IMR-90 (cell line): ENCODE data around the gene NPAS3. TPM values are rescaled to one million over a fixed set of nuclear protein-coding genes. Genes with fewer than 3 reads are reported as not detected.

Experiments used
- ATAC-seq: fragments of 200-7000 bp; cut with Tn5 transposase; 2 replicates; pipeline ENCODE4 v1.9.1; 2020; ENCODE audit warnings: low read depth, mild to moderate bottlenecking, moderate library complexity
- BruUV-seq: library from RNA; stranded (reverse); fragments of 400-500 nt; replicated peaks from 2 replicates; lab custom pipeline; 2021; lab: Mats Ljungman, UMichigan
- CTCF ChIA-PET: fragments of 300-600 bp; formaldehyde crosslinking; extraction: SDS; loops from one replicate; lab custom pipeline; 2021; ENCODE audit warnings: antibody characterized with exemption; lab: Yijun Ruan, JAX
- POLR2A ChIA-PET: fragments of 300-600 bp; sonication (Branson Sonifier 250); formaldehyde crosslinking; loops from one replicate; lab custom pipeline; 2022; ENCODE audit warnings: antibody characterized with exemption; ENCODE audit not compliant: unreplicated experiment; lab: Charles Lee
- DNase-seq: peaks from one replicate; pipeline ENCODE4 v3.0.0; 2013
- H2AFZ ChIP-seq: replicated peaks from 2 replicates; pipeline ENCODE3; 2013; ENCODE audit warnings: low read length, mild to moderate bottlenecking; ENCODE audit not compliant: poor library complexity
- H2AK5ac ChIP-seq: 2 replicates; pipeline ENCODE4 v1.6.1; 2013; ENCODE audit warnings: low read depth, low read length, inconsistent platforms
- H2AK9ac ChIP-seq: replicated peaks from 2 replicates; pipeline ENCODE3; 2013; ENCODE audit warnings: mild to moderate bottlenecking, low read depth, low read length, moderate library complexity; ENCODE audit not compliant: poor library complexity
- H2BK120ac ChIP-seq: 2 replicates; pipeline ENCODE4 v1.6.1; 2013; ENCODE audit warnings: low read depth, low read length, inconsistent platforms
- H2BK15ac ChIP-seq: 3 replicates; pipeline ENCODE4 v1.6.1; 2013; ENCODE audit warnings: low read depth, low read length, inconsistent platforms
- H2BK20ac ChIP-seq: 2 replicates; pipeline ENCODE4 v1.6.1; 2013; ENCODE audit warnings: low read depth, mild to moderate bottlenecking, inconsistent platforms, low read length, moderate library complexity
- H2BK5ac ChIP-seq: 2 replicates; pipeline ENCODE4 v1.6.1; 2013; ENCODE audit warnings: mild to moderate bottlenecking, low read depth, low read length, inconsistent platforms; ENCODE audit not compliant: poor library complexity, severe bottlenecking
- H3K14ac ChIP-seq: replicated peaks from 2 replicates; pipeline ENCODE4 v1.6.1; 2013; ENCODE audit warnings: low read depth, low read length, inconsistent platforms
- H3K18ac ChIP-seq: 2 replicates; pipeline ENCODE4 v1.6.1; 2013; ENCODE audit warnings: low read depth, low read length, control low read depth
- H3K23ac ChIP-seq: 2 replicates; pipeline ENCODE4 v1.6.1; 2013; ENCODE audit warnings: low read depth, low read length, inconsistent platforms
- H3K27ac ChIP-seq: 2 replicates; pipeline ENCODE4 v1.5.1; 2013; ENCODE audit warnings: mild to moderate bottlenecking, control low read depth, low read length; ENCODE audit not compliant: insufficient read depth
- H3K27me3 ChIP-seq: 2 replicates; pipeline ENCODE4 v1.6.1; 2013; ENCODE audit warnings: low read length; ENCODE audit not compliant: control insufficient read depth, insufficient read depth
- H3K36me3 ChIP-seq: 2 replicates; pipeline ENCODE4 v1.6.1; 2013; ENCODE audit warnings: low read length, mixed read lengths; ENCODE audit not compliant: control insufficient read depth, insufficient read depth
- H3K4ac ChIP-seq: 2 replicates; pipeline ENCODE4 v1.6.1; 2013; ENCODE audit warnings: low read depth, low read length, inconsistent platforms
- H3K4me1 ChIP-seq: 2 replicates; pipeline ENCODE4 v1.6.1; 2013; ENCODE audit warnings: low read length, mixed read lengths; ENCODE audit not compliant: control insufficient read depth, insufficient read depth
- H3K4me2 ChIP-seq: 2 replicates; pipeline ENCODE4 v1.6.1; 2013; ENCODE audit warnings: low read depth, mild to moderate bottlenecking, control low read depth, low read length, moderate library complexity
- H3K4me3 ChIP-seq: 2 replicates; pipeline ENCODE4 v1.5.1; 2013; ENCODE audit warnings: low read depth, mild to moderate bottlenecking, control low read depth, low read length, moderate library complexity; ENCODE audit not compliant: insufficient read depth
- H3K56ac ChIP-seq: 2 replicates; pipeline ENCODE4 v1.6.1; 2013; ENCODE audit warnings: low read length, inconsistent platforms; ENCODE audit not compliant: insufficient read depth; ENCODE audit errors: extremely low read depth
- H3K79me1 ChIP-seq, 2 experiments: 2 replicates each; pipeline ENCODE4 v1.6.1; 2013; ENCODE audit warnings: low read length in 2 of 2, inconsistent platforms in 1 of 2, low read depth in 1 of 2
- H3K9ac ChIP-seq: 2 replicates; pipeline ENCODE4 v1.6.1; 2013; ENCODE audit warnings: low read depth, low read length, control low read depth
- H3K9me1 ChIP-seq: 2 replicates; pipeline ENCODE4 v1.6.1; 2013; ENCODE audit warnings: low read length, inconsistent platforms; ENCODE audit not compliant: insufficient read depth
- H3K9me3 ChIP-seq: 2 replicates; pipeline ENCODE4 v1.6.1; 2013; ENCODE audit warnings: low read length; ENCODE audit not compliant: control insufficient read depth, insufficient read depth
- H4K20me1 ChIP-seq: 2 replicates; pipeline ENCODE4 v1.6.1; 2013; ENCODE audit warnings: low read length, inconsistent platforms; ENCODE audit not compliant: insufficient read depth
- H4K5ac ChIP-seq: 2 replicates; pipeline ENCODE4 v1.6.1; 2013; ENCODE audit warnings: mild to moderate bottlenecking, low read depth, low read length, control low read depth
- H4K8ac ChIP-seq, 2 experiments: 2 replicates each; pipeline ENCODE4 v1.6.1; 2013; ENCODE audit warnings: low read depth in 2 of 2, low read length in 2 of 2, control low read depth in 1 of 2, inconsistent platforms in 1 of 2
- H4K91ac ChIP-seq: 2 replicates; pipeline ENCODE4 v1.6.1; 2013; ENCODE audit warnings: low read depth, low read length, inconsistent platforms; ENCODE audit not compliant: insufficient read depth
- CTCF ChIP-seq: conservative IDR thresholded peaks from 2 replicates; pipeline ENCODE4 v1.5.1; 2012; ENCODE audit warnings: mild to moderate bottlenecking, low read depth, low read length, improper control_type of control experiment
- MAZ ChIP-seq: IDR thresholded peaks from 2 replicates; pipeline ENCODE4 v1.6.1; 2012; ENCODE audit warnings: low read depth, mild to moderate bottlenecking, low read length, improper control_type of control experiment, moderate library complexity, borderline replicate concordance
- RAD21 ChIP-seq: IDR thresholded peaks from 2 replicates; pipeline ENCODE4 v1.6.1; 2012; ENCODE audit warnings: low read length, improper control_type of control experiment
- RCOR1 ChIP-seq: IDR thresholded peaks from 2 replicates; pipeline ENCODE4 v1.6.1; 2012; ENCODE audit warnings: mild to moderate bottlenecking, low read length, improper control_type of control experiment; ENCODE audit not compliant: insufficient replicate concordance
- RFX5 ChIP-seq: IDR thresholded peaks from 2 replicates; pipeline ENCODE4 v1.8.0; 2012; ENCODE audit warnings: low read depth, mild to moderate bottlenecking, low read length, moderate library complexity
- WGBS, 2 experiments: methylation state at CpG; one replicate each; pipeline versions ENCODE4 v1.1.5 to v1.1.7; 2013; ENCODE audit warnings: missing lambda C conversion rate in 2 of 2; ENCODE audit not compliant: insufficient read length in 1 of 2; ENCODE audit errors: extremely low coverage in 2 of 2; 5-methylcytosine and 5-hydroxymethylcytosine counted together
- dilution Hi-C: fragments of 300-500 bp; cut with HindIII; formaldehyde crosslinking; loops from one replicate; pipeline ENCODE4 v1.14.3; 2018; ENCODE audit warnings: low sequenced_read_pairs; ENCODE audit not compliant: unreplicated experiment
- in situ Hi-C: fragments of 300-500 bp; cut with MboI; formaldehyde crosslinking; loops from 3 replicates; pipeline ENCODE4 v1.14.3; 2019; ENCODE audit warnings: low sequenced_read_pairs, inconsistent platforms, mixed read lengths
- intact Hi-C: fragments of 100-400 bp; cut with micrococcal nuclease; formaldehyde crosslinking; loops from 2 replicates; pipeline ENCODE4 v1.10.0; 2022
- polyA plus RNA-seq, 3 experiments: library from polyadenylated mRNA; depleted of rRNA; stranded (reverse); fragments of >200 nt; gene quantifications; 2 replicates each; pipeline ENCODE4 v1.2.3, GENCODE V29; 2012; ENCODE audit warnings: low replicate concordance in 1 of 3
- total RNA-seq: library from RNA; depleted of rRNA; stranded (reverse); fragments of >200 nt; gene quantifications from 2 replicates; pipeline ENCODE4 v1.2.3, GENCODE V29; 2012

Gene NPAS3
- total and polyA plus RNA-seq, 2 of the 4 experiments (the other 2 are of a cell fraction) = not detected

- Histone ChIP-seq H2AK5ac (no peak overlapping the region), H3K23ac (no peak overlapping the region), H3K4me1 (no peaks in the 10 kb centered on the region), H3K14ac (no peak overlapping the region), H3K27ac (no peak overlapping the region), H4K8ac (no peak overlapping the region), H2BK120ac (no peak overlapping the region), H2AK9ac (no peak overlapping the region), H3K9me3 (no peaks in the 10 kb centered on the region), H3K9me1 (no peaks in the 10 kb centered on the region), H3K56ac (no peak overlapping the region), H2BK15ac (no peak overlapping the region), H3K9ac (no peak overlapping the region), H4K5ac (no peak overlapping the region), H3K27me3 (no peaks in the 10 kb centered on the region), H4K20me1 (no peaks in the 10 kb centered on the region), H3K4ac (no peak overlapping the region), H2BK20ac (no peak overlapping the region), H3K79me1 (no peaks in the 10 kb centered on the region), H2BK5ac (no peak overlapping the region), H3K4me2 (no peak overlapping the region), H3K4me3 (no peak overlapping the region), H3K36me3 (no peaks in the 10 kb centered on the region), H2AFZ (no peak overlapping the region), H3K18ac (no peak overlapping the region), H4K91ac (no peak overlapping the region)
- intact Hi-C loops = no loop called here
- TF ChIP-seq CTCF (no peak), RAD21 (no peak), RFX5 (no peak), MAZ (no peak), RCOR1 (no peak)
- CTCF ChIA-PET = no interaction called here
- in situ Hi-C loops = no loop called here
- dilution Hi-C loops = no loop called here
- no TSS peak for BruUV-seq
- POLR2A ChIA-PET = no interaction called here
- DNase-seq (no peak), ATAC-seq (no peak)
- WGBS, 2 experiments = 40% methylated on average over 1 of the region's 4 CpGs; no CpG with 5 or more reads in 1 of the 2 experiments
Measured at GRCh38 chr14:33689680-33690079, 751.0 kb downstream of the NPAS3 start.
